ENCODE measurements around the gene ZNRD2. TPM values are rescaled to one million over a fixed set of nuclear protein-coding genes. Genes with fewer than 3 reads are reported as not detected.

ZNRD2 gene
- total RNA-seq, 1 experiment from 2014 or later = 126 TPM

DNA sequence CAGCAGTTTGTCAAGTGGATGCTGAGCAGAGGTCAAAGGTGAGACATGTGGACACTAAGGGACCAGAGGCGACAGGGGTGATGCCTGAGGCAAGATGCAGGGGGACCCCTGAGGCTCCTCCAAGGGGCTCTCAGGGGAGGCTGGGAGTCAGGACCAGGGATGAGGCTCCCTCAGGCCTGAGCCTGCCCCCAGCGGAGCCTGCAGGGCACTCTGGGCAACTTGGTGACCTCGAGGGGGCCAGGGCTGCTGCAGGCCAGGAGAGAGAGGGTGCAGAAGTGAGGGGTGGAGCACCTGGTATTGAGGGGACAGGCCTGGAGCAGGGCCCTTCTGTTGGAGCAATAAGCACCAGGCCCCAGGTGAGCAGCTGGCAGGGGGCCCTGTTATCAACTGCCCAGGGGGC is 11.7 kb downstream of the ZNRD2 start:
- Histone ChIP-seq H4K20me1 (ENCODE audit: low read length) (peaks cover 5% of the 10 kb centered on the region), H3K27me3 (ENCODE audit: low read length) (no peaks in the 10 kb centered on the region), H3K27ac (ENCODE audit: low read length) (no peak overlapping the region), H3K79me2 (ENCODE audit: low read length) (peaks cover 13% of the 10 kb centered on the region), H3K4me2 (ENCODE audit: low read length) (no peak overlapping the region), H3K36me3 (ENCODE audit: low read depth, low read length) (peaks cover 8% of the 10 kb centered on the region), H3F3A (ENCODE audit: low read length, unreplicated experiment) (no peaks in the 10 kb centered on the region), H3K9me3 (ENCODE audit: low read length) (no peaks in the 10 kb centered on the region), H3K4me3 (ENCODE audit: low read length) (no peak overlapping the region), H3K9ac (ENCODE audit: low read length) (no peak overlapping the region), H2AFZ (ENCODE audit: low read length) (no peak overlapping the region), H3K4me1 (ENCODE audit: insufficient read depth, low read length) (peaks cover 13% of the 10 kb centered on the region), H3K9me2 (replicated peaks; ENCODE audit: low read length) (no peaks in the 10 kb centered on the region)
- intact Hi-C loops (cut with micrococcal nuclease) = no loop called here
- no peak for ATAC-seq
- TF ChIP-seq EZH2 (IDR thresholded peaks at IDR 0.05; ENCODE audit: low read length, unreplicated experiment) (no peak), EZH2phosphoT487 (IDR thresholded peaks at IDR 0.05; ENCODE audit: borderline replicate concordance, low read length) (no peak)
- TF ChIP-seq, protein P1, sequence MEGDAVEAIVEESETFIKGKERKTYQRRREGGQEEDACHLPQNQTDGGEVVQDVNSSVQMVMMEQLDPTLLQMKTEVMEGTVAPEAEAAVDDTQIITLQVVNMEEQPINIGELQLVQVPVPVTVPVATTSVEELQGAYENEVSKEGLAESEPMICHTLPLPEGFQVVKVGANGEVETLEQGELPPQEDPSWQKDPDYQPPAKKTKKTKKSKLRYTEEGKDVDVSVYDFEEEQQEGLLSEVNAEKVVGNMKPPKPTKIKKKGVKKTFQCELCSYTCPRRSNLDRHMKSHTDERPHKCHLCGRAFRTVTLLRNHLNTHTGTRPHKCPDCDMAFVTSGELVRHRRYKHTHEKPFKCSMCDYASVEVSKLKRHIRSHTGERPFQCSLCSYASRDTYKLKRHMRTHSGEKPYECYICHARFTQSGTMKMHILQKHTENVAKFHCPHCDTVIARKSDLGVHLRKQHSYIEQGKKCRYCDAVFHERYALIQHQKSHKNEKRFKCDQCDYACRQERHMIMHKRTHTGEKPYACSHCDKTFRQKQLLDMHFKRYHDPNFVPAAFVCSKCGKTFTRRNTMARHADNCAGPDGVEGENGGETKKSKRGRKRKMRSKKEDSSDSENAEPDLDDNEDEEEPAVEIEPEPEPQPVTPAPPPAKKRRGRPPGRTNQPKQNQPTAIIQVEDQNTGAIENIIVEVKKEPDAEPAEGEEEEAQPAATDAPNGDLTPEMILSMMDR (conservative IDR thresholded peaks at IDR 0.05; ENCODE audit: low read depth, low read length) = no peak
- no TSS peak for BruUV-seq (replicated peaks)
- POLR2A ChIA-PET (ENCODE audit: unreplicated experiment) = no interaction called here
- no peak for DNase-seq
- CTCF ChIA-PET = no interaction called here

DNA sequence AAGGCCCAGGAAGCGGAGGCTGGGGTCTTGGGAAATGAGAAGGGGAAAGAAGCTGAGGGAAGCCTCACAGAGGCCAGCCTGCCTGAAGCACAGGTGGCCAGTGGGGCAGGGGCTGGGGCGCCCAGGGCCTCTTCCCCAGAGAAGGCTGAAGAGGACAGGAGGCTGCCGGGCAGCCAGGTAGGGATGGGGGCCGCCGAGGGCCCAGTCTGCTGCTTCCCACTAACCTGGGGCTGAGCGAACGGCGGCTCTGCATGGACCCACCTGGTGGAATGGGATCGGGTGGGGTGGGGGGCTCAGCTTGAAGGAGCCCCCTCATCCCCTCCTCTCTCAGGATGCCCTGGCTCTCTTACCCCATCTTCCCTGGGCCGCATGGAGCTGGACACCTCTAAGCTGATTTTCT is 13.3 kb downstream of the ZNRD2 start:
- Histone ChIP-seq H3K4me2 (ENCODE audit: low read length) (no peak overlapping the region), H3K36me3 (ENCODE audit: low read depth, low read length) (peaks cover 8% of the 10 kb centered on the region), H3F3A (ENCODE audit: low read length, unreplicated experiment) (no peaks in the 10 kb centered on the region), H2AFZ (ENCODE audit: low read length) (no peak overlapping the region), H3K9me3 (ENCODE audit: low read length) (no peaks in the 10 kb centered on the region), H3K4me1 (ENCODE audit: insufficient read depth, low read length) (no peaks in the 10 kb centered on the region), H3K4me3 (ENCODE audit: low read length) (no peak overlapping the region), H3K9ac (ENCODE audit: low read length) (no peak overlapping the region), H3K9me2 (replicated peaks; ENCODE audit: low read length) (no peaks in the 10 kb centered on the region), H3K27ac (ENCODE audit: low read length) (no peak overlapping the region), H3K79me2 (ENCODE audit: low read length) (peaks cover 1% of the 10 kb centered on the region; the same call in 1 of the 2 replicates), H3K27me3 (ENCODE audit: low read length) (no peaks in the 10 kb centered on the region), H4K20me1 (ENCODE audit: low read length) (no peaks in the 10 kb centered on the region)
- POLR2A ChIA-PET (ENCODE audit: unreplicated experiment) = no interaction called here
- BruUV-seq (replicated peaks) = no TSS peak
- TF ChIP-seq EZH2 (IDR thresholded peaks at IDR 0.05; ENCODE audit: low read length, unreplicated experiment) = no peak
- DNase-seq = no peak
- CTCF ChIA-PET = no interaction called here
- intact Hi-C loops (cut with micrococcal nuclease) = no loop called here
- ATAC-seq = no peak

DNA sequence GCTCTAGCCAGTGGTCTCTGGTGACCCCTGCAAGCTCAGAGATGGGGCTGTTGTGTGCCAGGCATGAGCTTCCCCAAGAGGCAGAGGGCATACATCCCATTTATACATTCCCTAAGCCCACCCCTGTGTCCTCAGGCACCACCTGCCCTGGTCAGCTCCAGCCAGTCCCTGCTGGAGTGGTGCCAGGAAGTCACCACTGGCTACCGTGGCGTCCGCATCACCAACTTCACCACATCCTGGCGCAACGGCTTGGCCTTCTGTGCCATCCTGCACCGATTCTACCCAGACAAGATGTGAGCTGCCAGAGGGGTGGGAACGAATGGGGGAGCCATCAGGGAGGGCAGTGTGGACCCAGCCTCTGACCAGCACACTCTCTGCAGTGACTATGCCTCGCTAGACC is 13.8 kb downstream of the ZNRD2 start:
- Histone ChIP-seq H3K79me2 (ENCODE audit: low read length) (no peaks in the 10 kb centered on the region), H3K36me3 (ENCODE audit: low read depth, low read length) (peaks cover 8% of the 10 kb centered on the region), H3K4me1 (ENCODE audit: insufficient read depth, low read length) (no peaks in the 10 kb centered on the region), H3K27me3 (ENCODE audit: low read length) (no peaks in the 10 kb centered on the region), H3K9me3 (ENCODE audit: low read length) (no peaks in the 10 kb centered on the region), H3K27ac (ENCODE audit: low read length) (no peak overlapping the region), H3K9me2 (replicated peaks; ENCODE audit: low read length) (no peaks in the 10 kb centered on the region), H4K20me1 (ENCODE audit: low read length) (no peaks in the 10 kb centered on the region), H3K4me2 (ENCODE audit: low read length) (no peak overlapping the region), H3K4me3 (ENCODE audit: low read length) (no peak overlapping the region), H3F3A (ENCODE audit: low read length, unreplicated experiment) (no peaks in the 10 kb centered on the region), H2AFZ (ENCODE audit: low read length) (no peak overlapping the region), H3K9ac (ENCODE audit: low read length) (no peak overlapping the region)
- ChIA-PET POLR2A (ENCODE audit: unreplicated experiment) (no interaction called here), CTCF (no interaction called here)
- intact Hi-C loops (cut with micrococcal nuclease) = no loop called here
- TF ChIP-seq EZH2phosphoT487 (IDR thresholded peaks at IDR 0.05; ENCODE audit: borderline replicate concordance, low read length) (no peak), EZH2 (IDR thresholded peaks at IDR 0.05; ENCODE audit: low read length, unreplicated experiment) (no peak)
- TF ChIP-seq, protein P1 (conservative IDR thresholded peaks at IDR 0.05; ENCODE audit: low read depth, low read length) = no peak
- ATAC-seq = no peak
- no peak for DNase-seq
- no TSS peak for BruUV-seq (replicated peaks)
